Transverse colon (tissue), 4 donors: ENCODE results near the gene FGFR2. TPM values are rescaled to one million over a fixed set of nuclear protein-coding genes. Genes with fewer than 3 reads are reported as not detected.

Experiments used
- DNase-seq: peaks from one replicate; pipeline ENCODE4 v3.0.0-alpha.2; 2019
- H3K27ac ChIP-seq, 4 donors: fragments of 200-600 bp; sonication (generic); 2 replicates each; pipeline ENCODE4 v1.5.1; 2016 to 2018; ENCODE audit warnings: inconsistent platforms in 4 of 4
- H3K27me3 ChIP-seq: fragments of 200-600 bp; sonication (generic); 2 replicates; pipeline ENCODE4 v1.5.1; 2017; ENCODE audit warnings: inconsistent platforms
- H3K36me3 ChIP-seq, 4 donors: fragments of 200-600 bp; sonication (generic); 2 replicates each; pipeline ENCODE4 v1.5.1; 2017 to 2019; ENCODE audit warnings: inconsistent platforms in 4 of 4
- H3K4me1 ChIP-seq, 4 donors: fragments of 200-600 bp; sonication (generic); 2 replicates each; pipeline ENCODE4 v1.5.1; 2017 to 2020; ENCODE audit warnings: inconsistent platforms in 4 of 4
- H3K4me3 ChIP-seq, 4 donors: fragments of 200-600 bp; sonication (generic); 1 replicate in 1 of 4; 2 replicates in 3 of 4; pipeline versions ENCODE4 v1.5.1 to v1.6.1; 2017 to 2019; ENCODE audit warnings: inconsistent platforms in 4 of 4
- H3K9me3 ChIP-seq, 2 donors: fragments of 200-600 bp; sonication (generic); 2 replicates each; pipeline ENCODE4 v1.5.1; 2017 to 2019; ENCODE audit warnings: inconsistent platforms in 2 of 2
- EP300 ChIP-seq: sonication (generic); formaldehyde crosslinking; IDR thresholded peaks from one replicate; pipeline ENCODE4 v1.6.1; 2017; ENCODE audit warnings: antibody characterized with exemption, low read depth
- POLR2A ChIP-seq: fragments of 450-650 bp; IDR thresholded peaks from one replicate; pipeline ENCODE4 v1.6.1; 2016; ENCODE audit warnings: antibody characterized with exemption, mild to moderate bottlenecking, moderate library complexity
- POLR2AphosphoS5 ChIP-seq, 3 donors: sonication (generic); formaldehyde crosslinking; IDR thresholded peaks; one replicate each; pipeline ENCODE4 v1.6.1; 2016; ENCODE audit warnings: antibody characterized with exemption in 3 of 3
- WGBS, 2 donors: methylation state at CpG; one replicate each; pipeline ENCODE4 v1.1.5; 2018; ENCODE audit warnings: low coverage in 1 of 2; 5-methylcytosine and 5-hydroxymethylcytosine counted together
- in situ Hi-C, 4 donors: fragments of 200-750 bp; cut with MboI; loops; one replicate each; pipeline versions ENCODE4 v1.15.0 to v1.15.1; 2017; ENCODE audit warnings: low sequenced_read_pairs in 3 of 4, low pct_ligation_motif_present in 1 of 4, low pct_unique_long_range_greater_than_20kb in 1 of 4
- intact Hi-C: fragments of 100-400 bp; cut with DNase I; formaldehyde crosslinking; loops from one replicate; pipeline ENCODE4 v1.15.1; 2023; ENCODE audit warnings: low total_unique reads
- total RNA-seq, 4 donors: library from RNA; depleted of rRNA; stranded (reverse); fragments of >200 nt; gene quantifications; one replicate each; pipeline ENCODE4 v1.1.0, GENCODE V29; 2016
- TF ChIP-seq, protein P1 (sequence below), 5 experiments: fragments of 200-600 bp in 3 of 5; fragments of 450-650 bp in 2 of 5; sonication (generic) in 3 of 5; IDR thresholded peaks; 1 replicate in 2 of 5; 2 replicates in 3 of 5; pipeline ENCODE4 v1.5.1; 2016 to 2017; ENCODE audit warnings: antibody characterized with exemption in 5 of 5, inconsistent platforms in 3 of 5, mild to moderate bottlenecking in 2 of 5, moderate library complexity in 1 of 5

Gene FGFR2
- total RNA-seq, 4 donors from 2014 or later = 30.3 to 114 (median 87.9) TPM

DNA sequence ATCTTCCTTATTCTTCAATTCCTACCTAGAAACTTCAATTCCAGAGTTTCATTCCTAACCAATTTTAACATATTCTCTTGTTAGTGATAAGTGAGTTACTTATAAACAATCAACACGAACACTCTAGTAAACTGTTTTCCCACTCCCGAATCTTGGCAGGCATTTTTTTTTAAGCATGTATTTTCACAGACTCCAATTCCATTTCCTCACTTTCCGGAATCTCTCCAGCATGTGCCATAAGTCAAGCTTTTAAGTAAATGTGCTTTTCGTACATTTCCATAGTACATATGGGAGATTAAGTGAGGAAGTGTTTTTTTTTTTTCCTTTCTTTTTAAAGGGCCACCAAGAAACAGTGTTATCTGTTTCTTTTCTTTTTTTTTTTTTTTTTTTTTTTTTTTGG is 89.1 kb downstream of the FGFR2 start:
- TF ChIP-seq POLR2A (no peak), EP300 (no peak), POLR2AphosphoS5 (IDR thresholded peaks at IDR 0.05) (no peak)
- TF ChIP-seq, protein P1, sequence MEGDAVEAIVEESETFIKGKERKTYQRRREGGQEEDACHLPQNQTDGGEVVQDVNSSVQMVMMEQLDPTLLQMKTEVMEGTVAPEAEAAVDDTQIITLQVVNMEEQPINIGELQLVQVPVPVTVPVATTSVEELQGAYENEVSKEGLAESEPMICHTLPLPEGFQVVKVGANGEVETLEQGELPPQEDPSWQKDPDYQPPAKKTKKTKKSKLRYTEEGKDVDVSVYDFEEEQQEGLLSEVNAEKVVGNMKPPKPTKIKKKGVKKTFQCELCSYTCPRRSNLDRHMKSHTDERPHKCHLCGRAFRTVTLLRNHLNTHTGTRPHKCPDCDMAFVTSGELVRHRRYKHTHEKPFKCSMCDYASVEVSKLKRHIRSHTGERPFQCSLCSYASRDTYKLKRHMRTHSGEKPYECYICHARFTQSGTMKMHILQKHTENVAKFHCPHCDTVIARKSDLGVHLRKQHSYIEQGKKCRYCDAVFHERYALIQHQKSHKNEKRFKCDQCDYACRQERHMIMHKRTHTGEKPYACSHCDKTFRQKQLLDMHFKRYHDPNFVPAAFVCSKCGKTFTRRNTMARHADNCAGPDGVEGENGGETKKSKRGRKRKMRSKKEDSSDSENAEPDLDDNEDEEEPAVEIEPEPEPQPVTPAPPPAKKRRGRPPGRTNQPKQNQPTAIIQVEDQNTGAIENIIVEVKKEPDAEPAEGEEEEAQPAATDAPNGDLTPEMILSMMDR (IDR thresholded peaks at IDR 0.05) = no peak
- H3K27ac ChIP-seq = no peak overlapping the region
- DNase-seq = no peak
- intact Hi-C loops = no loop called here
- no peak overlapping the region for H3K4me3 ChIP-seq
- 54 to 64% methylated on average over 4 of the region's 4 CpGs for WGBS, 2 donors
- peaks cover 0 to 8% (median 0%) of the 10 kb centered on the region in 4 donors for H3K36me3 ChIP-seq
- peaks cover 0 to 6% (median 2%) of the 10 kb centered on the region in 4 donors for H3K4me1 ChIP-seq
- in situ Hi-C loops = no loop called here
- no peaks in the 10 kb centered on the region for H3K27me3 ChIP-seq
- no peaks in the 10 kb centered on the region for H3K9me3 ChIP-seq

DNA sequence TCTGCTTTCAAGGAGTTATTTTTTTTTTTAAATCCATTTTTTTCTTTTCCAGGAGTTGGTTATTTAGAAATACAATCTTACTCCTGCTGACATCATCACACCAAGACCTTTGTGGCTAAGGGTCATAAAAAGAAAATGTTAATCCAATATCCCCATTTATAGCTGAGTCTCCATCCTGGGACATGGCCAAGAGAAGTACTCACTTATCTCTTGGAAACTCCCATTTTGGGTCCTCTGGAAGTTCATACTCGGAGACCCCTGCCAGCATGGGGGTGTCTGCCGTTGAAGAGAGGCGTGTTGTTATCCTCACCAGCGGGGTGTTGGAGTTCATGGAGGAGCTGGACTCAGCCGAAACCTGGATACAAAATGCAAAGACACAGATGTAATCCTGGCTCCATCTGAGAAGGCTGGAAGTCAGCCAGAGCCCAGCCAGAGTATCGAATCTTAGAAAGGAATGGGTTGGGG is 94.6 kb downstream of the FGFR2 start:
- Histone ChIP-seq H3K27ac (no peak overlapping the region), H3K4me1 (no peaks in the 10 kb centered on the region), H3K9me3 (no peaks in the 10 kb centered on the region), H3K36me3 (peaks cover 0 to 8% (median 0%) of the 10 kb centered on the region in 4 donors), H3K27me3 (no peaks in the 10 kb centered on the region), H3K4me3 (no peak overlapping the region)
- intact Hi-C loops (no loop called here), in situ Hi-C loops (no loop called here)
- WGBS, 2 donors = 72 to 75% methylated on average over 2 to 6 of the region's 6 CpGs
- no peak for DNase-seq
- TF ChIP-seq EP300 (no peak), POLR2A (no peak), POLR2AphosphoS5 (IDR thresholded peaks at IDR 0.05) (no peak)
- TF ChIP-seq, protein P1 (IDR thresholded peaks at IDR 0.05) = no peak

DNA sequence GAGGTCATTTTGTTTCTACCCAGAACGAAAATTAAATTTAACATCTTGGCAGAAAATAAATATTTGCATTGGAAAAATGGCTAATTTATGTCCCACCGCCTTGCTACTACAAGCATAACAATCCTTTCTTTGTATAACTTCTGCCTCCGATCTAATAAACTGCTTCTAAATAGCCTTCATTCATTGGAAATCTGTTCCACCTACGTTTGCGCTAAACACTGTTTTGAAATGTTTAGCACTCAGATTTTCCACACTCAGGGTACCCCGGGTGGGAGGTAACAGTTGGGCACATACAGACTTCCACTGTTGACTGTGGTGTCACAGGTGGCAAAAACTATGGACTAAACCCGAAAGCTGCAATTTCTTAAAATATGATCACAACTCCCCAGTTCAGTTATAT is 96.4 kb downstream of the FGFR2 start:
- no peaks in the 10 kb centered on the region for H3K9me3 ChIP-seq
- H3K27me3 ChIP-seq = no peaks in the 10 kb centered on the region
- 78 to 93% methylated on average over 6 to 7 of the region's 7 CpGs for WGBS, 2 donors
- H3K4me3 ChIP-seq = no peak overlapping the region
- in situ Hi-C loops = no loop called here
- no peak overlapping the region for H3K27ac ChIP-seq
- peaks cover 0 to 8% (median 0%) of the 10 kb centered on the region in 4 donors for H3K36me3 ChIP-seq
- DNase-seq = no peak
- H3K4me1 ChIP-seq = peaks cover 0 to 6% (median 0%) of the 10 kb centered on the region in 4 donors
- intact Hi-C loops = no loop called here
- no peak for TF ChIP-seq POLR2A

DNA sequence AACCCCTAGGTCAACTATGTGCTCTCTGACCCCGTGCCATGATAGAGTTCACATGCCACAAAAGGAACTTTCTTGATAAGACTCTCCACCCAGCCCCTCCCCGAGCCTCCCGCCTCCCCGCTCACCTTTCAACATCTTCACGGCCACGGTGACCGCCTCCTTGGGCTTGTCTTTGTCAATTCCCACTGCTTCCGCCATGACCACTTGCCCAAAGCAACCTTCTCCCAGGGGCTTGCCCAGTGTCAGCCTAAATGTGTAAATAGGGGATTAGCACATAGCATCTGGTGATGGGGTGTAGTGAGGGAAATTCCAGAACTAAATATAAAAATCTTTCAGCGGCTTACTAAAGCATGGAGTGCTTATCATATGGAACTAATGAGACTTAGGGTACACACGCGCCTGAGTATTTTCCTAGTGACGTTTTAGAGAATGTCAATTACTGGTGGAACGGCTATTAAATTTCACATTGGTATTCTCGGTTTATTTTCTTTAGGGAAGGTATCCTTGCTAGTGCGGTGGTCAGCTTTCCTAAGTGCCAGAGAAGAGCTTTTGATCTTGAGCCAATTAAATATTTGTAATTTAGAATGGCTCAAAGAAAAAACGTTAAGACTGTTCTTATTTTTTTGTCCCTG is 97.4 kb downstream of the FGFR2 start:
- Histone ChIP-seq H3K27ac (no peak overlapping the region), H3K4me3 (no peak overlapping the region), H3K27me3 (no peaks in the 10 kb centered on the region), H3K36me3 (peaks cover 0 to 8% (median 0%) of the 10 kb centered on the region in 4 donors), H3K4me1 (peaks cover 0 to 6% (median 0%) of the 10 kb centered on the region in 4 donors), H3K9me3 (no peaks in the 10 kb centered on the region)
- TF ChIP-seq POLR2A (no peak), POLR2AphosphoS5 (IDR thresholded peaks at IDR 0.05) (no peak), EP300 (no peak)
- TF ChIP-seq, protein P1 (IDR thresholded peaks at IDR 0.05) = no peak
- intact Hi-C loops = no loop called here
- DNase-seq = no peak
- 82 to 87% methylated on average over 16 of the region's 16 CpGs for WGBS, 2 donors
- in situ Hi-C loops = no loop called here
